ENCODE results near the gene MTERF2. TPM values are rescaled to one million over a fixed set of nuclear protein-coding genes. Genes with fewer than 3 reads are reported as not detected.
A peak's percentile ranks its signal among the peaks of the same experiment; 100 is the strongest.

MTERF2 gene
- total RNA-seq, 1 experiment from 2014 or later, result 10.6 TPM

DNA sequence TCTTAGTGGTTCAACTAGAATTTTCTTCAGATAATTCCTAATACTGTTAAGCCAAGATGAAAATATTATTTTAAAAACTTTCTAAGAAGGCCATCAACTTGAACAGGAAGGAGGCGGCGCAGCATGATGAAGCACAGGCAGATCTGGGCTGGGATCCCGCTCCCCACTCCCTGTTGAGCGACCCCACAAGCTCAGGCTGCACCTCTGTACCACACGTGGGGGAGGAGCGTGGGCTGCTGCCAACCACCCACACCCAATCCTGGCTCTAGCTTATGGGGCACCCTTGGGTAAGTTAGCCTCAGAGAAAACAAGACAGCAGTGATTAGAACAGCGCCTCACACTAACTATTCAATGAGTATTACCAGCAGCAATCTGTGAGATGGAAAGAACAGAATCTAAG, 6.0 kb downstream of the MTERF2 start:
- Mint-ChIP-seq H3K4me3 (ENCODE audit: low read depth, unreplicated experiment) (no peak overlapping the region), H3K9me3 (ENCODE audit: low read depth, unreplicated experiment) (peaks cover 3% of the 10 kb centered on the region), H3K36me3 (ENCODE audit: insufficient read depth, unreplicated experiment) (peaks cover 30% of the 10 kb centered on the region), H3K27ac (ENCODE audit: unreplicated experiment) (no peak overlapping the region), H3K4me1 (ENCODE audit: low read depth, unreplicated experiment) (peaks cover 7% of the 10 kb centered on the region), H3K27me3 (ENCODE audit: unreplicated experiment) (no peaks in the 10 kb centered on the region)
- no peak for DNase-seq
- no peak for TF ChIP-seq CTCF (IDR thresholded peaks at IDR 0.05; ENCODE audit: unreplicated experiment)
- intact Hi-C loops (cut with micrococcal nuclease; ENCODE audit: unreplicated experiment), result no loop called here
- no TSS peak for BruUV-seq (replicated peaks)
- CTCF ChIA-PET, result no interaction called here

DNA sequence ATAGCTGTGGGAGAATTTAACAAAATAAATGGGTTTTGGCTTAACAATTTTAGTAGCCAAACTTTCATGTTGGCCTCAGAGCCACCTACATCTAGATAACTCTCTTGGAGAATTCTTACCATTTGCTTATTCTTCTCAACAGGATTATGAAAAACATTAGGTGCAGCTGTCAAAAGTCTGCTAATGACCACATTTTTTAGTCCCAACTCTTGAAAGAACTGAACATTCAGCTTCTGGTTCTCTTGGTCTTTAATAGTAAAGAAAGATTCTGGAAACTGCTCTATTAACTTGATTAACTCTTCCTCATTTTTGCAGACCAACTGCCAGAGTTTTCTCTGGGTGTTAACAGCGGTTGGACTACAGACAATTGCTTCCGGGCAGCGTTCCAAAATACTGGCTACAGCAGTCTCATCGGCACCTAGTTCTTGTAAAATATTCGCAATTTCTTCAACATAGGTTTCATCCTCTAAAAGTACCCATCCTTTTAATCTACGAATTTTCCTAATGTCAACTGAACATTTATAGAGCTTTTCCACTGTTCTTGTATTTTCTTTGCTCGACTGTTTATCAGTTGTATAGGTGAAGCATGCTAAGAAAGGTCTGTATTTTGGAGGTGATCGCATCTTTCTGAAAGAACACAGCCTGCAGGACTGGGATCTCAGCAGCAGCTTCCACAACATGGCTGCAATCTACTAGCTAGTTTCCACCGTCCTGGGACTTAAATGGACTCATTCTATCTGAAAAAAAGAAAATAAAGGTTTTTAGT, 8.7 kb downstream of the MTERF2 start:
- intact Hi-C loops (cut with micrococcal nuclease; ENCODE audit: unreplicated experiment), result no loop called here
- no peaks in the 10 kb centered on the region for H3K9me3 Mint-ChIP-seq (ENCODE audit: low read depth, unreplicated experiment)
- CTCF ChIA-PET, result interaction anchor here (0.5 to 1.1 kb wide), 2 partner anchors 9 to 342 kb away, joined by 3 to 4 read pairs; partner anchors contain the start of gene MTERF2
- BruUV-seq (replicated peaks), result no TSS peak
- no peaks in the 10 kb centered on the region for H3K27me3 Mint-ChIP-seq (ENCODE audit: unreplicated experiment)
- H3K27ac Mint-ChIP-seq (ENCODE audit: unreplicated experiment), result no peak overlapping the region
- H3K4me3 Mint-ChIP-seq (ENCODE audit: low read depth, unreplicated experiment), result no peak overlapping the region
- peaks cover 15% of the 10 kb centered on the region for H3K36me3 Mint-ChIP-seq (ENCODE audit: insufficient read depth, unreplicated experiment)
- no peak for TF ChIP-seq CTCF (IDR thresholded peaks at IDR 0.05; ENCODE audit: unreplicated experiment)
- H3K4me1 Mint-ChIP-seq (ENCODE audit: low read depth, unreplicated experiment), result peaks cover 24% of the 10 kb centered on the region
- no peak for DNase-seq

DNA sequence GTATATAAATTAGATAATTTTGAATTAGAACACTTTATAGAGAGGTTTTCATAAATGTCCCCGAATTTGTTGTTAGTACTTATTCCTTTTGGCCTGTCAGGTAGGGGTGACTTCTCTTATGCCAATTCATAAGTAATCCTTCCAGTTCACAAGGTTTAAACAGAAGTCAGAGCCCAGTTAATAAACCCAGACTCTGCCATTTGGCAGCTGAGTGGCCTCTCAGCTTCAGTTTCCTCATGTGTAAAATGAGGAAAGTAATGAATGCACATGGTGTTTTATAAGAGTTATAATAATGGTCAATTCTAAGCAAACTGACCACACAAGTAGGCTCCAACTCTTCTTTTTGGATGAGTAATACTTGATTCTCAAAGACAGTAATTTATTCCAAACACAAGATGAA, 10.3 kb downstream of the MTERF2 start:
- intact Hi-C loops (cut with micrococcal nuclease; ENCODE audit: unreplicated experiment), result no loop called here
- CTCF ChIA-PET, result interaction anchor here (0.5 to 1.3 kb wide), 5 partner anchors 10 to 332 kb away, joined by 3 to 6 read pairs (median 4); partner anchors contain the start of genes MTERF2 and TMEM263
- no peak for TF ChIP-seq CTCF (IDR thresholded peaks at IDR 0.05; ENCODE audit: unreplicated experiment)
- Mint-ChIP-seq H3K9me3 (ENCODE audit: low read depth, unreplicated experiment) (no peaks in the 10 kb centered on the region), H3K4me3 (ENCODE audit: low read depth, unreplicated experiment) (no peak overlapping the region), H3K27ac (ENCODE audit: unreplicated experiment) (no peak overlapping the region), H3K27me3 (ENCODE audit: unreplicated experiment) (no peaks in the 10 kb centered on the region), H3K36me3 (ENCODE audit: insufficient read depth, unreplicated experiment) (peaks cover 10% of the 10 kb centered on the region), H3K4me1 (ENCODE audit: low read depth, unreplicated experiment) (peaks cover 24% of the 10 kb centered on the region)
- no TSS peak for BruUV-seq (replicated peaks)
- no peak for DNase-seq

GRCh38 chr12:106975993-106976658, 10.8 kb downstream of the MTERF2 start:
- H3K36me3 Mint-ChIP-seq (ENCODE audit: insufficient read depth, unreplicated experiment), result peaks cover 10% of the 10 kb centered on the region
- no peak for DNase-seq
- CTCF ChIA-PET, result interaction anchor here (0.5 to 1.3 kb wide), 5 partner anchors 11 to 332 kb away, joined by 3 to 6 read pairs (median 4); partner anchors contain the start of genes MTERF2 and TMEM263
- H3K9me3 Mint-ChIP-seq (ENCODE audit: low read depth, unreplicated experiment), result no peaks in the 10 kb centered on the region
- intact Hi-C loops (cut with micrococcal nuclease; ENCODE audit: unreplicated experiment), result no loop called here
- peak overlapping the region; percentile 6 for H3K4me3 Mint-ChIP-seq (ENCODE audit: low read depth, unreplicated experiment)
- H3K4me1 Mint-ChIP-seq (ENCODE audit: low read depth, unreplicated experiment), result peaks cover 24% of the 10 kb centered on the region
- no TSS peak for BruUV-seq (replicated peaks)
- no peaks in the 10 kb centered on the region for H3K27me3 Mint-ChIP-seq (ENCODE audit: unreplicated experiment)
- H3K27ac Mint-ChIP-seq (ENCODE audit: unreplicated experiment), result peak overlapping the region; percentile 14
- no peak for TF ChIP-seq CTCF (IDR thresholded peaks at IDR 0.05; ENCODE audit: unreplicated experiment)
